ENCODE data around the gene MMP25.
"Not testable (repeated sequence)": the region's sequence is repeated elsewhere in the genome, so short reads cannot be mapped to it uniquely, and the experiment has no call there.

- TF ChIP-seq, protein P1, sequence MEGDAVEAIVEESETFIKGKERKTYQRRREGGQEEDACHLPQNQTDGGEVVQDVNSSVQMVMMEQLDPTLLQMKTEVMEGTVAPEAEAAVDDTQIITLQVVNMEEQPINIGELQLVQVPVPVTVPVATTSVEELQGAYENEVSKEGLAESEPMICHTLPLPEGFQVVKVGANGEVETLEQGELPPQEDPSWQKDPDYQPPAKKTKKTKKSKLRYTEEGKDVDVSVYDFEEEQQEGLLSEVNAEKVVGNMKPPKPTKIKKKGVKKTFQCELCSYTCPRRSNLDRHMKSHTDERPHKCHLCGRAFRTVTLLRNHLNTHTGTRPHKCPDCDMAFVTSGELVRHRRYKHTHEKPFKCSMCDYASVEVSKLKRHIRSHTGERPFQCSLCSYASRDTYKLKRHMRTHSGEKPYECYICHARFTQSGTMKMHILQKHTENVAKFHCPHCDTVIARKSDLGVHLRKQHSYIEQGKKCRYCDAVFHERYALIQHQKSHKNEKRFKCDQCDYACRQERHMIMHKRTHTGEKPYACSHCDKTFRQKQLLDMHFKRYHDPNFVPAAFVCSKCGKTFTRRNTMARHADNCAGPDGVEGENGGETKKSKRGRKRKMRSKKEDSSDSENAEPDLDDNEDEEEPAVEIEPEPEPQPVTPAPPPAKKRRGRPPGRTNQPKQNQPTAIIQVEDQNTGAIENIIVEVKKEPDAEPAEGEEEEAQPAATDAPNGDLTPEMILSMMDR (IDR thresholded peaks at IDR 0.05; ENCODE audit: low read depth, low read length, poor library complexity, severe bottlenecking) = not testable (repeated sequence)
- TF ChIP-seq EZH2phosphoT487 (IDR thresholded peaks at IDR 0.05; ENCODE audit: borderline replicate concordance, low read length) = not testable (repeated sequence)
Observed at GRCh38 chr16:3053330-3053710, 7.0 kb downstream of the MMP25 start.

All from DOHH2 (cell line).